Hepatocyte (in vitro differentiated cells): Measurements from ENCODE around the gene CCDC150.

ENCODE experiments used
- EZH2 ChIP-seq: fragments of 200-600 bp; sonication (generic); IDR thresholded peaks from 2 replicates; pipeline ENCODE4 v1.6.1; 2016; ENCODE audit warnings: antibody characterized with exemption, mild to moderate bottlenecking, borderline replicate concordance
- TF ChIP-seq, protein P1 (sequence below): fragments of 200-600 bp; sonication (generic); IDR thresholded peaks from 2 replicates; pipeline ENCODE4 v1.5.1; 2016; ENCODE audit warnings: antibody characterized with exemption, mild to moderate bottlenecking; ENCODE audit not compliant: poor library complexity

DNA sequence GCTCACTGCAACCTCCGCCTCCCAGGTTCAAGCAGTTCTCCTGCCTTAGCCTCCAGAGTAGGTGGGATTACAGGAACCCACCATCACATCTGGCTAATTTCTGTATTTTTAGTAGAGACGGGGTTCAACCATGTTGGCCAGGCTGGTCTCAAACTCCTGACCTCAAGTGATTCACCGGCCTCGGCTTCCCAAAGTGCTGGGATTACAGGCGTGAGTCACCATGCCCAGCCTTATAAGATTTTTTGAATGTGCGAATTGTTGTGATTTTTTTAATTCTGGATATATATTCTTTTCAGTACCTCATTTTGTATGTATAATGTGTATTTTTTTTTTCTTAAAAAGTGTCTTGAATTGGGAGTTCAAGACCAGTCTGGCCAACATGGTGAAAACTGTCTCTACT, 42.0 kb upstream of the CCDC150 start:
- TF ChIP-seq, protein P1, sequence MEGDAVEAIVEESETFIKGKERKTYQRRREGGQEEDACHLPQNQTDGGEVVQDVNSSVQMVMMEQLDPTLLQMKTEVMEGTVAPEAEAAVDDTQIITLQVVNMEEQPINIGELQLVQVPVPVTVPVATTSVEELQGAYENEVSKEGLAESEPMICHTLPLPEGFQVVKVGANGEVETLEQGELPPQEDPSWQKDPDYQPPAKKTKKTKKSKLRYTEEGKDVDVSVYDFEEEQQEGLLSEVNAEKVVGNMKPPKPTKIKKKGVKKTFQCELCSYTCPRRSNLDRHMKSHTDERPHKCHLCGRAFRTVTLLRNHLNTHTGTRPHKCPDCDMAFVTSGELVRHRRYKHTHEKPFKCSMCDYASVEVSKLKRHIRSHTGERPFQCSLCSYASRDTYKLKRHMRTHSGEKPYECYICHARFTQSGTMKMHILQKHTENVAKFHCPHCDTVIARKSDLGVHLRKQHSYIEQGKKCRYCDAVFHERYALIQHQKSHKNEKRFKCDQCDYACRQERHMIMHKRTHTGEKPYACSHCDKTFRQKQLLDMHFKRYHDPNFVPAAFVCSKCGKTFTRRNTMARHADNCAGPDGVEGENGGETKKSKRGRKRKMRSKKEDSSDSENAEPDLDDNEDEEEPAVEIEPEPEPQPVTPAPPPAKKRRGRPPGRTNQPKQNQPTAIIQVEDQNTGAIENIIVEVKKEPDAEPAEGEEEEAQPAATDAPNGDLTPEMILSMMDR, result no peak
- no peak for TF ChIP-seq EZH2
